Mesothelial cell of epicardium (in vitro differentiated cells): ENCODE data around the gene EIF4E1B. TPM values are rescaled to one million over a fixed set of nuclear protein-coding genes. Genes with fewer than 3 reads are reported as not detected.
A peak's percentile ranks its signal among the peaks of the same experiment; 100 is the strongest.

Experiments used
- DNase-seq, 2 experiments: peaks; one replicate each; pipeline ENCODE4 v3.0.0; 2021; ENCODE audit warnings: low spot score in 2 of 2; ENCODE audit not compliant: unreplicated experiment in 2 of 2
- H3K27ac Mint-ChIP-seq: 2 replicates; pipeline ENCODE4 v1.8.0; 2021; ENCODE audit warnings: mixed read lengths
- H3K27me3 Mint-ChIP-seq: 2 replicates; pipeline ENCODE4 v1.8.0; 2021; ENCODE audit warnings: low read depth, mixed read lengths
- H3K36me3 Mint-ChIP-seq: 2 replicates; pipeline ENCODE4 v1.8.0; 2021; ENCODE audit warnings: mixed read lengths
- H3K4me1 Mint-ChIP-seq: 2 replicates; pipeline ENCODE4 v1.8.0; 2021; ENCODE audit warnings: mixed read lengths
- H3K4me3 Mint-ChIP-seq: 2 replicates; pipeline ENCODE4 v1.8.0; 2021; ENCODE audit warnings: mild to moderate bottlenecking, moderate library complexity, mixed read lengths
- H3K9me3 Mint-ChIP-seq: 2 replicates; pipeline ENCODE4 v1.8.0; 2021; ENCODE audit warnings: mixed read lengths
- total RNA-seq: library from RNA; stranded (reverse); gene quantifications from 3 replicates; pipeline ENCODE4 v1.2.1, GENCODE V29; 2021
- TF ChIP-seq, protein P1 (sequence below): fragments of 200-600 bp; sonication (generic); IDR thresholded peaks from one replicate; pipeline ENCODE4 v1.5.0; 2021; ENCODE audit warnings: antibody characterized with exemption; ENCODE audit not compliant: unreplicated experiment

The EIF4E1B gene, protein sequence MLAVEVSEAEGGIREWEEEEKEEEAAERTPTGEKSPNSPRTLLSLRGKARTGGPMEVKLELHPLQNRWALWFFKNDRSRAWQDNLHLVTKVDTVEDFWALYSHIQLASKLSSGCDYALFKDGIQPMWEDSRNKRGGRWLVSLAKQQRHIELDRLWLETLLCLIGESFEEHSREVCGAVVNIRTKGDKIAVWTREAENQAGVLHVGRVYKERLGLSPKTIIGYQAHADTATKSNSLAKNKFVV
- not detected in 3 replicates for total RNA-seq

DNA sequence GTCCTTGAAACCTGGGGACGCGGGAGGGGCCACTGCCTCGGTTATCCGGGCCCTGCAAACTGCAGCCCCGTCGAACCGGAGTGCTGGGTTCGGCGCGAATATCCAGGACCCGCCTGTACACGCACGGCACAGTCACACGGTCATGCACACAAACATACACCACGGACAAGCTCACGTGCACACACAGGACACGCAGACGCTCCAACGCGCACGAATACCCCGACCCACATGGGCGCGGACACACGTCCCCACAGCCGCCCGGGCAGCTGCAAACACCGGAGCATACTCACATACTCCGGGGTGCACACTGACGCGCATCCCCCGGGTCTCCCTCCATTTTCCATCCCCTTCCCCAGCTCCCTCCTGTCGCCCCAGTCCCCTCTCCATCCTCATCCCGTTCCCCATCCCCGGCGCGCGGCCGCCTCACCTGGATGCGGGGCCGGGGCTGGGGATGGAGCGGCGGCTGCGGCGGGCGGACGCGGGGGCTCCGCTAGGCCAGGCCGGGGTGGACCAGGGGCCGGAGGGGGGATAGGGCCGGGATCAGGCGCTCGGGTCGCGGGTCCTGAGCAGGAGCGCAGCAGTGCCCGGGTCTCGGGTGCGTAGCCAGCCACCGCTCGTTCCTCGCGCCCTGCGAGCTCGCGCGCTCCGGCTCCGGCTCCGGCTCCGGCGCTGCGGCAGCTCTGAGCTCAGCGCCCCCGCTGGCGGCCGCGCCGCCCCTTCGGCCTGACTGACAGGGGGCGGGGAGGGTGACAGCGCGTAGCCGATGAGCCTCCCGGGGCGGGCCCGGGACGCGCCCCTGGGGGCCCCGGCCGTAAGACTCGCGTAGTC is at the start of gene EIF4E1B, which contains the start of gene SNCB:
Gene EIF4E1B, plus strand, starts transcription at position 823 of the 828 bp plus-strand sequence. CDS start 12,113 bp downstream, outside the sequence.
Gene SNCB, minus strand, starts transcription at position 682 of the 828 bp plus-strand sequence. CDS start 880 bp downstream, outside the sequence.
- Mint-ChIP-seq H3K9me3 (no peaks in the 10 kb centered on the region), H3K36me3 (no peaks in the 10 kb centered on the region), H3K4me3 (peak within 1 kb of the TSS; percentile 32), H3K27ac (no peak within 1 kb of the TSS), H3K27me3 (peaks cover 93% of the 10 kb centered on the region), H3K4me1 (peaks cover 4% of the 10 kb centered on the region)
- peak in 1 of 2 experiments; percentile 64 for DNase-seq
- TF ChIP-seq, protein P1, sequence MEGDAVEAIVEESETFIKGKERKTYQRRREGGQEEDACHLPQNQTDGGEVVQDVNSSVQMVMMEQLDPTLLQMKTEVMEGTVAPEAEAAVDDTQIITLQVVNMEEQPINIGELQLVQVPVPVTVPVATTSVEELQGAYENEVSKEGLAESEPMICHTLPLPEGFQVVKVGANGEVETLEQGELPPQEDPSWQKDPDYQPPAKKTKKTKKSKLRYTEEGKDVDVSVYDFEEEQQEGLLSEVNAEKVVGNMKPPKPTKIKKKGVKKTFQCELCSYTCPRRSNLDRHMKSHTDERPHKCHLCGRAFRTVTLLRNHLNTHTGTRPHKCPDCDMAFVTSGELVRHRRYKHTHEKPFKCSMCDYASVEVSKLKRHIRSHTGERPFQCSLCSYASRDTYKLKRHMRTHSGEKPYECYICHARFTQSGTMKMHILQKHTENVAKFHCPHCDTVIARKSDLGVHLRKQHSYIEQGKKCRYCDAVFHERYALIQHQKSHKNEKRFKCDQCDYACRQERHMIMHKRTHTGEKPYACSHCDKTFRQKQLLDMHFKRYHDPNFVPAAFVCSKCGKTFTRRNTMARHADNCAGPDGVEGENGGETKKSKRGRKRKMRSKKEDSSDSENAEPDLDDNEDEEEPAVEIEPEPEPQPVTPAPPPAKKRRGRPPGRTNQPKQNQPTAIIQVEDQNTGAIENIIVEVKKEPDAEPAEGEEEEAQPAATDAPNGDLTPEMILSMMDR, result no peak

DNA sequence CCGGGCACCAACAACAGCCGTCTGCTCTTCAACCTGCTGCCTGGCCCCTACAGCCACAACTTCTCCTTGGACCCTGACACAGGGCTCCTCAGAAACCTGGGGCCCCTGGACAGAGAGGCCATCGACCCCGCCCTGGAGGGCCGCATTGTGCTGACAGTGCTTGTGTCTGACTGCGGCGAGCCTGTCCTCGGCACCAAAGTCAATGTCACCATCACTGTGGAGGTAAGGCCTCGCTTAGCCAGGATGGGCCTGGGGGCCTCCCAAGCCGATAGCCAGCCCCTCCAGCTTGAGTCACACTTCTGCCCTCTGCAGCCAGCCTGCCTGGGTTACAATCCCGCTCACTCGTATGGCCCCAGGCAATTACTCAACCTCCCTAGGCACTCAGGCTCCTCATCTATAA is 49.1 kb upstream of the EIF4E1B start:
- no peaks in the 10 kb centered on the region for H3K4me1 Mint-ChIP-seq

DNA sequence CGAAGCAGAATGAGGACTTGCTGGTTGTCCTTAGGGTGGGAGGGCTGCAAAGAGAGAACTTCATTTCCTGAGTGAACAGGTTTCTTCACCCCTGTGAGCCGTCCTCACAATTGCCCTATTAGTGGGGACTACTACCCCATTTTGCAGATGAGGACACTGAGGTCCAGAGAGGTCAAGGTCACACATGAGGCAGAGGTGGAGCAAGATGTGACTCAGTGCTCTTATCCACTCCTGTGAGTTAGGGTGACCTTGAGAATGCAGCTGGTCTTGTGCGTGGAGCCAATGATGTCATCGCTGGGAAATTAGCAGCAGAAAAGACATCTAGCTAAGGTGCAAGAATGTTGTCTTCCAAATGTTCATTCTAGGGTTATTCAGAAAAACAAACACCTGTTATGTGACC is 47.4 kb upstream of the EIF4E1B start:
- Mint-ChIP-seq H3K27me3 (peaks cover 1% of the 10 kb centered on the region), H3K4me1 (no peaks in the 10 kb centered on the region), H3K4me3 (no peak overlapping the region), H3K27ac (no peak overlapping the region), H3K9me3 (peaks cover 8% of the 10 kb centered on the region), H3K36me3 (no peaks in the 10 kb centered on the region)
- DNase-seq, result no peak
- TF ChIP-seq, protein P1, result no peak

More for the DNA sequence above, 49.1 kb upstream of the EIF4E1B start:
- Mint-ChIP-seq H3K27ac (no peak overlapping the region), H3K36me3 (no peaks in the 10 kb centered on the region), H3K9me3 (peaks cover 8% of the 10 kb centered on the region), H3K4me3 (no peak overlapping the region), H3K27me3 (peaks cover 3% of the 10 kb centered on the region)
- TF ChIP-seq, protein P1, result no peak
- DNase-seq, result no peak

DNA sequence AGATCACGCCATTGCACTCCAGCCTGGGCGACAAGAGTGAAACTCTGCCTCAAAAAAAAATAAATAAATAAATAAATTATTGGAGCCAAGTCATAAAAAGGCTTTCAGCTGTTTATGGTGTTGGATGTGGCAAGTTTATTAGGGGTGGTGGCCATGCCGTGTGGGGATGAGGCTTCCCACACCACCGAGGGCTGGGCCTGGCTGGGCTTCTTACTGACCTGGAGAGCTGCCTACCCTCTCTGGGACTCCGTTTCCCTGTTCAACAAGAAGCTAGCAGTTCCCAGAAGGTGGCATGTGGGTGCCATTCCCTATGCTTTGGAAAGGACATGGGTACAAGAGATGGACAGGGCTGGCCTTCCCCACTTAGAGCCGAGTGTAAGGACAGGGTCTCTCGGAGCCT is 43.1 kb upstream of the EIF4E1B start:
- Mint-ChIP-seq H3K27ac (no peak overlapping the region), H3K27me3 (peaks cover 5% of the 10 kb centered on the region), H3K4me3 (no peak overlapping the region), H3K9me3 (peaks cover 8% of the 10 kb centered on the region), H3K4me1 (no peaks in the 10 kb centered on the region), H3K36me3 (no peaks in the 10 kb centered on the region)
- TF ChIP-seq, protein P1, result no peak
- DNase-seq, result no peak

DNA sequence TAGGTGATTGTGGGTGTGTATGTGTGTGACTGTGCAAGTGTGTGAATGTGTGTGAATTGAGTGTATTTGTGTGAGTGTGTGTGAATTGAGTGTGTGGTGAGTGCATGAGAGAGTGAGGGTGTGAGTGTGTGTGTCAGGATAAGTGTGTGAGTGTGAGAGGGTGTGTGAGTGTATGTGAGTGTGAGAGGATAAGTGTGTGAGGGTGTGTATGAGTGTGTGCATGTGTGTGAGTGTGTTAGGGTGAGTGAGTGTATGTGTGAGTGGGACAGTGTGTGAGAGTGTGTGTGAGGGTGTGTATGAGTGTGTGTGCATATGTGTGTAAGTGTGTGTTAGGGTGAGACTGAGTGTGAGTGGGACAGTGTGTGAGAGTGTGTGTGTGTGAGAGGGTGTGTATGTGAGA is 42.2 kb upstream of the EIF4E1B start:
- H3K27ac Mint-ChIP-seq, result no peak overlapping the region
- no peak for DNase-seq
- H3K4me1 Mint-ChIP-seq, result no peaks in the 10 kb centered on the region
- H3K36me3 Mint-ChIP-seq, result no peaks in the 10 kb centered on the region
- TF ChIP-seq, protein P1, result no peak
- peaks cover 8% of the 10 kb centered on the region for H3K9me3 Mint-ChIP-seq
- H3K4me3 Mint-ChIP-seq, result no peak overlapping the region
- H3K27me3 Mint-ChIP-seq, result peaks cover 5% of the 10 kb centered on the region
